ENCODE data around the gene DGCR6L.
"Not testable (repeated sequence)": the region's sequence is repeated elsewhere in the genome, so short reads cannot be mapped to it uniquely, and the experiment has no call there.

DGCR6L gene

DNA sequence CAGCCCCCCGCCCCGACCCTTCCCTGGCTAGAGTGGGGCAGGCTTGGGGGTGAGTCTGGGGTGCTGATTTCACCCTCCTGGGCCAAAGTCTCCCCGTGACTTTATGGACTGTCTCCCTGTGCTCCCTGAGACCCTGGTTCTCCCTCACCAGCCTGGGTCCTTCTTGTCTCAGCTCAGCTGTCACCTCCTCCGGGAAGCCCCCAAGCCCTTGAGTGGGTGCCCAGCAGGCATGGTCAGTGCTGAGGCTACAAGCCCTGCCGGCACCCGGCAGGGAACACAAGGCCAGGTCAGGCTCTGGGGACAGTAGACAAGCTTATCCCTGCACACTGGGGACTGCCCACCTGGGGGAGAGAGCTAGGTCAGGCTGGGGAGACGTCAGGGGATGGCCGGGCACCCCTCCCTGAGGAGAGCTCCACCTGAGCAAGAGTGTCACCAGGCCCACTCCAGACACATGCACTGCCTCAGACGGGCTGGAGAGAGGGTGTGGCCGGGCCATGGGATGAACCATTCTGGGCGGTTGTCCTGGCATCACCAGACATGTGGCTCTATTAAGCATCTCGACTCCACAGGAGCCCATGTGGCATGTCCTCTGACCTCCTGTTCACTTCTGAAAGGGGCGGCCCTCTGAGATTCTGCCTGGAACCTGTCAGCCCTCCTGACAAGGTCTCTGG, 29.1 kb downstream of the DGCR6L start:
- H3K27me3 ChIP-seq (ENCODE audit: insufficient read depth, poor library complexity, severe bottlenecking) = no peaks in the 10 kb centered on the region
- no peak for DNase-seq (ENCODE audit: low read depth in 1 of 2, low spot score in 1 of 2)
- TF ChIP-seq, protein P1, sequence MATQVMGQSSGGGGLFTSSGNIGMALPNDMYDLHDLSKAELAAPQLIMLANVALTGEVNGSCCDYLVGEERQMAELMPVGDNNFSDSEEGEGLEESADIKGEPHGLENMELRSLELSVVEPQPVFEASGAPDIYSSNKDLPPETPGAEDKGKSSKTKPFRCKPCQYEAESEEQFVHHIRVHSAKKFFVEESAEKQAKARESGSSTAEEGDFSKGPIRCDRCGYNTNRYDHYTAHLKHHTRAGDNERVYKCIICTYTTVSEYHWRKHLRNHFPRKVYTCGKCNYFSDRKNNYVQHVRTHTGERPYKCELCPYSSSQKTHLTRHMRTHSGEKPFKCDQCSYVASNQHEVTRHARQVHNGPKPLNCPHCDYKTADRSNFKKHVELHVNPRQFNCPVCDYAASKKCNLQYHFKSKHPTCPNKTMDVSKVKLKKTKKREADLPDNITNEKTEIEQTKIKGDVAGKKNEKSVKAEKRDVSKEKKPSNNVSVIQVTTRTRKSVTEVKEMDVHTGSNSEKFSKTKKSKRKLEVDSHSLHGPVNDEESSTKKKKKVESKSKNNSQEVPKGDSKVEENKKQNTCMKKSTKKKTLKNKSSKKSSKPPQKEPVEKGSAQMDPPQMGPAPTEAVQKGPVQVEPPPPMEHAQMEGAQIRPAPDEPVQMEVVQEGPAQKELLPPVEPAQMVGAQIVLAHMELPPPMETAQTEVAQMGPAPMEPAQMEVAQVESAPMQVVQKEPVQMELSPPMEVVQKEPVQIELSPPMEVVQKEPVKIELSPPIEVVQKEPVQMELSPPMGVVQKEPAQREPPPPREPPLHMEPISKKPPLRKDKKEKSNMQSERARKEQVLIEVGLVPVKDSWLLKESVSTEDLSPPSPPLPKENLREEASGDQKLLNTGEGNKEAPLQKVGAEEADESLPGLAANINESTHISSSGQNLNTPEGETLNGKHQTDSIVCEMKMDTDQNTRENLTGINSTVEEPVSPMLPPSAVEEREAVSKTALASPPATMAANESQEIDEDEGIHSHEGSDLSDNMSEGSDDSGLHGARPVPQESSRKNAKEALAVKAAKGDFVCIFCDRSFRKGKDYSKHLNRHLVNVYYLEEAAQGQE (IDR thresholded peaks at IDR 0.05; ENCODE audit: insufficient replicate concordance, low read depth) = no peak
- TF ChIP-seq CTCF (IDR thresholded peaks at IDR 0.05; ENCODE audit: insufficient read depth, low read length) = no peak
- no peak for TF ChIP-seq POLR2AphosphoS5 (IDR thresholded peaks at IDR 0.05; ENCODE audit: low read depth)
- TF ChIP-seq GABPA (IDR thresholded peaks at IDR 0.05; ENCODE audit: low read depth) = no peak
- TF ChIP-seq SPI1 (IDR thresholded peaks at IDR 0.05; ENCODE audit: borderline replicate concordance, low read depth) = no peak
- no peak overlapping the region for H3K27ac ChIP-seq (replicated peaks)
- no peak overlapping the region for H3K4me3 ChIP-seq (replicated peaks; ENCODE audit: insufficient read depth, low read length)

- no peak overlapping the region for H3K27ac ChIP-seq (replicated peaks)
- no peak overlapping the region for H3K4me3 ChIP-seq (replicated peaks; ENCODE audit: insufficient read depth, low read length)
- no peak for TF ChIP-seq SPI1 (IDR thresholded peaks at IDR 0.05; ENCODE audit: borderline replicate concordance, low read depth)
- no peak for TF ChIP-seq POLR2AphosphoS5 (IDR thresholded peaks at IDR 0.05; ENCODE audit: low read depth)
- TF ChIP-seq CTCF (IDR thresholded peaks at IDR 0.05; ENCODE audit: insufficient read depth, low read length) = no peak
- TF ChIP-seq GABPA (IDR thresholded peaks at IDR 0.05; ENCODE audit: low read depth) = no peak
- TF ChIP-seq, protein P1 (IDR thresholded peaks at IDR 0.05; ENCODE audit: insufficient replicate concordance, low read depth) = no peak
- DNase-seq (ENCODE audit: low read depth in 1 of 2, low spot score in 1 of 2) = no peak
- H3K27me3 ChIP-seq (ENCODE audit: insufficient read depth, poor library complexity, severe bottlenecking) = no peaks in the 10 kb centered on the region
These were observed 29.8 kb downstream of the DGCR6L start for GRCh38 chr22:20290045-20290392.

DNA sequence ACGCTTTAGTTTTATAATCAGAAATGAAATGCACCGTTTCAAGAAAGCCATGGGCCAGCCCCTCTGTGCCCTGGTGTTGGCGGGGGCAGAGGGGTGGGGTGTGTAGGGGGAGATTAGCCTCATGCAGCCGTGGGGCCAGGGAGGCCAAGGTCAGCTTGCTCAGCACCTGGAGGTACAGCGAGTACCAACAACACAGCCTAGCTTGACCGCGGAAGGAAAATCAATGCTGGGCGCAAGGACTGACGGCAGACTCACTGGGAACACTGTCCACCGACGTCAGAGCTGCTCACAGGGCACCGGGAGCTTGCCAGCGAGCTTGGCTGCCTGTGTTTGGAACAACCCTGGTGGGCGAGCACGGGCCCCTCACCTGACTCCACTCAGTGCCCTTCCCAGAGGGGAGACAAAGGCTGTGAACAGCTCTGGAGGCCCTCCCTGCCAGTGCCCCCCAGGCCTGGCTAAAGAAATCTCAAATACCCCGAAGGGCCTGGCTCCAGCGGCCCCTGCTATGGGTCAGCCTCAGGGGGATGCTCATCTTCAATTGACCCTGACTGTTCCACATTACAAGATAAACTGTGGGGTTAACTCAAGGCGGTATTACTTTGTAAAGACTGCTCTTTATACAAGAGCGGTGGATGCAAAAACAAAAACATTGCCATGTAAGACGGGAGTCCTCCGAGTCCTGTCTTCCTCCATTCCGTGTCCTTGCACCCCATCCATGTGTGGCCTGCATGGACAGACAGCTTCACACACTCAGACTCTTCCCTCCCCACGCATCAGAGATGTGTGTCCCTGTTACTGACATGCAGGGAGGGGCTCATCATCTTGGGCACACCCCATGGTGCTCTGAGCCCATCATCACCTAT, 30.4 kb downstream of the DGCR6L start:
- H3K4me3 ChIP-seq (replicated peaks; ENCODE audit: insufficient read depth, low read length); H3K27me3 ChIP-seq (ENCODE audit: insufficient read depth, poor library complexity, severe bottlenecking); H3K27ac ChIP-seq (replicated peaks); DNase-seq (ENCODE audit: low read depth in 1 of 2, low spot score in 1 of 2): not testable (repeated sequence)

GRCh38 chr22:20286784-20287423, 33.0 kb downstream of the DGCR6L start:
- H3K4me3 ChIP-seq (replicated peaks; ENCODE audit: insufficient read depth, low read length); DNase-seq (ENCODE audit: low read depth in 1 of 2, low spot score in 1 of 2); H3K27ac ChIP-seq (replicated peaks); H3K27me3 ChIP-seq (ENCODE audit: insufficient read depth, poor library complexity, severe bottlenecking): not testable (repeated sequence)

DNA sequence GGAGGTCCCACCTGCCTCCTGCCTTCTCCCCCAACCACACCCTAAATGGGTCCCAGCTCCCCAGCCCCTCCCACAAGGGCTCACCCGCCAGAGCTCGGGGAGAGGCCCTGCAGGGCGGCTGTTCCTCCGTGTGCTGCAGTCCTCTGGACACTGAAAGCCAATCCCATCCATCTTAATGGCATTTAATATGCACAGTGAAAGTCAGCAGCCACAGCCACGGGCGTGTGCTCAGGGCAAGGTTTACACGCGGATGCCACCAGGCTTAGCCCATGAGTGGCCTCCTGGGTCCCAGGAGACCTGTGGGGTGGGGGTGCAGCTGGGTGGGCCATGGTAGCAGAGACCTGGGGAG, 33.6 kb downstream of the DGCR6L start:
- not testable (repeated sequence) for H3K27ac ChIP-seq (replicated peaks); DNase-seq (ENCODE audit: low read depth in 1 of 2, low spot score in 1 of 2); H3K27me3 ChIP-seq (ENCODE audit: insufficient read depth, poor library complexity, severe bottlenecking); H3K4me3 ChIP-seq (replicated peaks; ENCODE audit: insufficient read depth, low read length)

All from HL-60 (cell line).